ENCODE results near the gene PRR20G. TPM values are rescaled to one million over a fixed set of nuclear protein-coding genes. Genes with fewer than 3 reads are reported as not detected.
"Not testable (repeated sequence)": the region's sequence is repeated elsewhere in the genome, so short reads cannot be mapped to it uniquely, and the experiment has no call there.

The PRR20G gene
- not detected in 2 replicates for total RNA-seq (2014; rRNA removed; shearing (Covaris generic))

- no peak for DNase-seq (ENCODE audit: low read depth)
Measured at GRCh38 chr3:127287840-127288239, at the start of gene PRR20G. TSS of gene PRR20G (minus strand) at chr3:127288046. CDS start at chr3:127287365, 681 bp downstream.

GRCh38 chr3:127337001-127337400, 49.2 kb upstream of the PRR20G start:
- DNase-seq (ENCODE audit: low read depth) = no peak

- no peak for DNase-seq (ENCODE audit: low read depth)
Measured at GRCh38 chr3:127336101-127336500, 48.3 kb upstream of the PRR20G start.

GRCh38 chr3:127330385-127330784, 42.5 kb upstream of the PRR20G start:
- DNase-seq (ENCODE audit: low read depth) = no peak

- no peak for DNase-seq (ENCODE audit: low read depth)
Measured at GRCh38 chr3:127329631-127330285, 41.9 kb upstream of the PRR20G start.

GRCh38 chr3:127328421-127328820, 40.6 kb upstream of the PRR20G start:
- DNase-seq (ENCODE audit: low read depth) = no peak

- DNase-seq (ENCODE audit: low read depth) = no peak
Measured at GRCh38 chr3:127326341-127326740, 38.5 kb upstream of the PRR20G start.

GRCh38 chr3:127325629-127325961, 37.7 kb upstream of the PRR20G start:
- peak; percentile 8 for DNase-seq (ENCODE audit: low read depth)

- no peak for DNase-seq (ENCODE audit: low read depth)
Measured at GRCh38 chr3:127324913-127325628, 37.2 kb upstream of the PRR20G start.

- no peak for DNase-seq (ENCODE audit: low read depth)
Measured at GRCh38 chr3:127324076-127324475, 36.2 kb upstream of the PRR20G start.

GRCh38 chr3:127323581-127323980, 35.7 kb upstream of the PRR20G start:
- DNase-seq (ENCODE audit: low read depth) = no peak

GRCh38 chr3:127321371-127321770, 33.5 kb upstream of the PRR20G start:
- no peak for DNase-seq (ENCODE audit: low read depth)

GRCh38 chr3:127320529-127321121, 32.8 kb upstream of the PRR20G start:
- DNase-seq (ENCODE audit: low read depth) = peak; percentile 24

- DNase-seq (ENCODE audit: low read depth) = no peak
Measured at GRCh38 chr3:127316685-127317084, 28.8 kb upstream of the PRR20G start.

- no peak for DNase-seq (ENCODE audit: low read depth)
Measured at GRCh38 chr3:127312818-127313217, 25.0 kb upstream of the PRR20G start.

GRCh38 chr3:127308821-127309220, 21.0 kb upstream of the PRR20G start:
- DNase-seq (ENCODE audit: low read depth) = not testable (repeated sequence)

- no peak for DNase-seq (ENCODE audit: low read depth)
Measured at GRCh38 chr3:127307916-127308315, 20.1 kb upstream of the PRR20G start.

GRCh38 chr3:127307112-127307835, 19.4 kb upstream of the PRR20G start:
- DNase-seq (ENCODE audit: low read depth) = no peak

- DNase-seq (ENCODE audit: low read depth) = no peak
Measured at GRCh38 chr3:127306361-127307111, 18.7 kb upstream of the PRR20G start.

GRCh38 chr3:127305499-127306060, 17.7 kb upstream of the PRR20G start:
- no peak for DNase-seq (ENCODE audit: low read depth)

GRCh38 chr3:127304121-127304744, 16.4 kb upstream of the PRR20G start:
- no peak for DNase-seq (ENCODE audit: low read depth)
